ENCODE data around the gene CORO6. TPM values are rescaled to one million over a fixed set of nuclear protein-coding genes. Genes with fewer than 3 reads are reported as not detected.
"Not testable (repeated sequence)": the region's sequence is repeated elsewhere in the genome, so short reads cannot be mapped to it uniquely, and the experiment has no call there.

The CORO6 gene
- total and polyA plus RNA-seq, 2 donors (not counting 1 experiment from before 2014, with no cell fraction given), result 1.4 to 4.0 TPM

- no peaks in the 10 kb centered on the region for H3K4me1 ChIP-seq (ENCODE audit: control insufficient read depth in 2 of 2, insufficient read depth in 2 of 2, low read length in 2 of 2)
- H3K36me3 ChIP-seq (replicated peaks in 1 of 2; ENCODE audit: control extremely low read depth in 1 of 2, control insufficient read depth in 1 of 2, extremely low read depth in 1 of 2, insufficient read depth in 2 of 2, low read length in 1 of 2), result peaks cover 17 to 71% of the 10 kb centered on the region in 2 experiments
- H3K4me1 Mint-ChIP-seq, result peaks cover 4% of the 10 kb centered on the region
- CTCF ChIA-PET, result interaction anchor here (0.6 to 2.6 kb wide), 6 partner anchors 15 to 150 kb away, joined by 3 to 9 read pairs (median 4); no protein-coding TSS in a partner anchor
- no peaks in the 10 kb centered on the region for H3K9me3 ChIP-seq (ENCODE audit: control extremely low read depth in 1 of 3, control insufficient read depth in 2 of 3, insufficient read depth in 1 of 3, low read length in 2 of 3)
- no peak overlapping the region for H3K27ac Mint-ChIP-seq
- no peak overlapping the region for H2AFZ ChIP-seq (ENCODE audit: insufficient read depth, low read depth, low read length, poor library complexity, severe bottlenecking)
- no peak overlapping the region for H3K4me3 ChIP-seq (ENCODE audit: control extremely low read depth in 1 of 5, extremely low read depth in 1 of 5, insufficient read depth in 1 of 5, low read depth in 2 of 5, low read length in 4 of 5)
- H3K9me3 Mint-ChIP-seq (ENCODE audit: insufficient read depth), result no peaks in the 10 kb centered on the region
- no peaks in the 10 kb centered on the region for H4K20me1 ChIP-seq (ENCODE audit: control insufficient read depth, insufficient read depth, low read length, poor library complexity, severe bottlenecking)
- no peak overlapping the region for H3K9ac ChIP-seq (ENCODE audit: low read length)
- H3K27me3 ChIP-seq (replicated peaks in 1 of 4; ENCODE audit: control extremely low read depth in 1 of 4, control insufficient read depth in 3 of 4, insufficient read depth in 4 of 4, low read length in 3 of 4), result no peaks in the 10 kb centered on the region
- DNase-seq, result no peak
- ATAC-seq (ENCODE audit: low read depth), result no peak
- H3K79me2 ChIP-seq (ENCODE audit: control insufficient read depth, insufficient read depth, low read length), result peaks cover 11% of the 10 kb centered on the region
- POLR2A ChIA-PET, result no interaction called here
- intact Hi-C loops (cut with micrococcal nuclease), result no loop called here
- no peak overlapping the region for H3K27ac ChIP-seq (ENCODE audit: low read length in 2 of 2)
- no peak overlapping the region for H3K4me2 ChIP-seq (replicated peaks; ENCODE audit: low read depth, low read length, poor library complexity, severe bottlenecking)
- H3K4me3 Mint-ChIP-seq, result no peak overlapping the region
- H3K27me3 Mint-ChIP-seq, result no peaks in the 10 kb centered on the region
- no peak for TF ChIP-seq CTCF (IDR thresholded peaks at IDR 0.05)
- no peak for TF ChIP-seq EZH2 (IDR thresholded peaks at IDR 0.05; ENCODE audit: borderline replicate concordance, insufficient read depth, low read depth, low read length, poor library complexity, severe bottlenecking)
Observed at GRCh38 chr17:29652976-29653375, 30.3 kb upstream of the CORO6 start.

DNA sequence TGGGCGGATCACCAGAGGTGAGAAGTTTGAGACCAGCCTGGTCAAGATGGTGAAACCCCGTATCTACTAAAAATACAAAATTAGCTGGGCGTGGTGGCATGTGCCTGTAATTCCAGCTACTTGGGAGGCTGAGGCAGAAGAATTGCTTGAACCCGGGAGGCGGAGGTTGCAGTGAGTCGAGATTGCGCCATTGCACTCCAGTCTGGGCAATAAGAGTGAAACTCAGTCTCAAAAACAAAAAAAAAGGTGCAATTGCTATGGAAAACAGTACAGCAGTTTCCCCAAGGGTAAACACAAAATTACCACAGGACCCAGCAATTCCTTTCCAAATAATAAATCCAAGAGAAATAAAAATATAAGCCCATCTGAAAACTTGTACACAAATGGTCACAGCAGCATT is 29.2 kb upstream of the CORO6 start:
- H3K4me3 Mint-ChIP-seq; H3K27ac ChIP-seq (ENCODE audit: low read length in 2 of 2); H3K27me3 ChIP-seq (replicated peaks in 1 of 4; ENCODE audit: control extremely low read depth in 1 of 4, control insufficient read depth in 3 of 4, insufficient read depth in 4 of 4, low read length in 3 of 4); H2AFZ ChIP-seq (ENCODE audit: insufficient read depth, low read depth, low read length, poor library complexity, severe bottlenecking); H3K27ac Mint-ChIP-seq; POLR2A ChIA-PET; H3K4me3 ChIP-seq (ENCODE audit: control extremely low read depth in 1 of 5, extremely low read depth in 1 of 5, insufficient read depth in 1 of 5, low read depth in 2 of 5, low read length in 4 of 5); H4K20me1 ChIP-seq (ENCODE audit: control insufficient read depth, insufficient read depth, low read length, poor library complexity, severe bottlenecking); H3K79me2 ChIP-seq (ENCODE audit: control insufficient read depth, insufficient read depth, low read length); H3K4me1 Mint-ChIP-seq; H3K9me3 ChIP-seq (ENCODE audit: control extremely low read depth in 1 of 3, control insufficient read depth in 2 of 3, insufficient read depth in 1 of 3, low read length in 2 of 3); H3K9ac ChIP-seq (ENCODE audit: low read length); H3K4me2 ChIP-seq (replicated peaks; ENCODE audit: low read depth, low read length, poor library complexity, severe bottlenecking); DNase-seq; H3K9me3 Mint-ChIP-seq (ENCODE audit: insufficient read depth); intact Hi-C loops (cut with micrococcal nuclease); H3K4me1 ChIP-seq (ENCODE audit: control insufficient read depth in 2 of 2, insufficient read depth in 2 of 2, low read length in 2 of 2); H3K27me3 Mint-ChIP-seq; ATAC-seq (ENCODE audit: low read depth): not testable (repeated sequence)
- 80% methylated on average over 1 of the region's 7 CpGs for WGBS (ENCODE audit: insufficient coverage)
- CTCF ChIA-PET, result interaction anchor here (1.7 kb wide), 1 partner anchor 13 kb away, joined by 7 read pairs; no protein-coding TSS in a partner anchor
- peaks cover 18 to 73% of the 10 kb centered on the region in 2 experiments for H3K36me3 ChIP-seq (replicated peaks in 1 of 2; ENCODE audit: control extremely low read depth in 1 of 2, control insufficient read depth in 1 of 2, extremely low read depth in 1 of 2, insufficient read depth in 2 of 2, low read length in 1 of 2)
